ENCODE data around the gene SLC4A8. TPM values are rescaled to one million over a fixed set of nuclear protein-coding genes. Genes with fewer than 3 reads are reported as not detected.
A peak's percentile ranks its signal among the peaks of the same experiment; 100 is the strongest.

Gene SLC4A8
- total and polyA plus RNA-seq, 9 of the 15 experiments (the other 6 are each of a cell fraction or from before 2014, with no cell fraction given): 0.04 to 1.5 (median 0.12) TPM; not detected in 2

DNA sequence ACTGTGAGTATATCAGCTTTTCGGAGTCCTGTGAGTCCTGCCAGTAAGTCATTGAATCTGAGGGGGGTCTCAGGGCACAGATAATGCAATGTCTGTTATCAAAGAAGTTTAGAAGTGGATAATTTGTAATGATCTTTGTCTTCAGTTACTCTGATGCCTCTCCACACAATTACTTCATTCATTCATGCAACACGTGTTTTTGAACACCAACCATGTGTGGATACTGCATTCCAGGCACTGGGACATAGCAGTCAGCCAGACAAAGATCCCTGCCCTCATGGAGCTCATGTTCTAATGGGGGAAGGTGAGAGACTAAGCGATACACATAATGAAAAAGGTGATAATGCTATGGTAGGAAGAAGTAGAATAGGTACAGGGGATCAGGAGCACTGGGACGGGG, 105.6 kb downstream of the SLC4A8 start (continued):
- TF ChIP-seq, protein P1, sequence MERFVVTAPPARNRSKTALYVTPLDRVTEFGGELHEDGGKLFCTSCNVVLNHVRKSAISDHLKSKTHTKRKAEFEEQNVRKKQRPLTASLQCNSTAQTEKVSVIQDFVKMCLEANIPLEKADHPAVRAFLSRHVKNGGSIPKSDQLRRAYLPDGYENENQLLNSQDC (CRISPR knock-in tag; IDR thresholded peaks at IDR 0.05): no peak
- TF ChIP-seq SRSF3 (IDR thresholded peaks at IDR 0.05; ENCODE audit: insufficient read depth, low read length) (no peak), HMGN3 (IDR thresholded peaks at IDR 0.05; ENCODE audit: borderline replicate concordance, extremely low read depth, insufficient read length, low read depth, low read length) (no peak), ZNF778 (CRISPR knock-in tag; IDR thresholded peaks at IDR 0.05) (no peak), HSF4 (CRISPR knock-in tag; IDR thresholded peaks at IDR 0.05; ENCODE audit: borderline replicate concordance) (no peak), RCOR1 (IDR thresholded peaks at IDR 0.05; ENCODE audit: borderline replicate concordance in 1 of 2, low read depth in 2 of 2, low read length in 2 of 2) (no peak)

DNA sequence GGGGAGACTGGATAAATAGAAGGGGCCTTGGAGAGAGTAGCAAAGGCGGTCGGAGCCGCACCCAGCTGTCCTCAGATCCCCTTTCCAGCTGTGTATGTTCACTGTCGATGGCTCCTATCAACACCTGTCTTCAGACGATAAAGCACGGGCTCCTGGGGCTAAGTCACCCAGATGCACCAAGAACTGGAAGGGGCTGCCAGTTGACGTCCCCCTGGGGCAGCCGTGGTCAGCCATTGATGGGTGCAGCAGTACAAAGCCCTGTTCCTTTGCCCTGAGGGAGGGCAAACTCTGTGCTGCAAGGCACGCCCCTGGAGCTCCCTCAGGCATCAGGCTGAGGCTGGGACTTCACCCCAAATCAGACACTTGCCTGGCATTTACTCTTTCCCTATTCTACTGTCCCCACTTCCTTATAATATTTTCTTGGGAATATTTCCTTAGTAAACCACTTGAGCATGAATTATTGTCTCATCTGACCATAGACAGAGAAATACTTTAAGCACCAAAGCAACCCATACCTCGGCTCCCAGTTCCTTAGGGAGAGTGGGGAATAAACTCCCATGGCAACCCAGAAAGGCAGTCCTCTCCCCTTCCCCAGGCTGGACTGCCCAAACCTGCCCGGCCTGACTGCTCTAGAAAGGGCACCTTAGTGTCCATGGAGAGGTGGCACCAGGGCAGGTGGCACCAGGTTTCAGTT, 106.8 kb downstream of the SLC4A8 start:
- peak; percentile 37 for ATAC-seq
- H2AFZ ChIP-seq (ENCODE audit: low read depth, low read length): no peak overlapping the region
- WGBS (ENCODE audit: insufficient coverage, low coverage, missing lambda C conversion rate): 0% methylated on average over 7 of the region's 11 CpGs
- H3K4me3 ChIP-seq: no peak overlapping the region
- CTCF ChIA-PET (ENCODE audit: low intra/inter-chr PET ratio): interaction anchor here (1.7 to 1.9 kb wide), 2 partner anchors 107 to 110 kb away, joined by 5 to 19 read pairs; partner anchors contain the start of gene SLC4A8
- POLR2A ChIA-PET: interaction anchor here (0.7 to 1.1 kb wide), 5 partner anchors 9 to 1745 kb away, joined by 3 to 5 read pairs (median 3); no protein-coding TSS in a partner anchor
- no peak overlapping the region for H3K27ac ChIP-seq (ENCODE audit: extremely low read depth, low read depth, low read length)
- H3K27me3 ChIP-seq (ENCODE audit: control insufficient read depth in 2 of 2, insufficient read depth in 2 of 2, low read length in 2 of 2): peaks cover 5 to 33% of the 10 kb centered on the region in 2 experiments; a peak in 3 of 5 replicates
- no peak overlapping the region for H3K9ac ChIP-seq (ENCODE audit: insufficient read depth in 1 of 2, low read depth in 2 of 2, low read length in 2 of 2)
- FAIRE-seq: no peak
- H3K9me1 ChIP-seq (ENCODE audit: control insufficient read depth, insufficient read depth, low read length): no peaks in the 10 kb centered on the region
- no peaks in the 10 kb centered on the region for H3K9me3 ChIP-seq (replicated peaks; ENCODE audit: control insufficient read depth, insufficient read depth, low read depth, low read length)
- no peaks in the 10 kb centered on the region for H3K4me1 ChIP-seq (replicated peaks in 1 of 2; ENCODE audit: control insufficient read depth in 2 of 2, insufficient read depth in 2 of 2, low read length in 2 of 2)
- in situ Hi-C loops (cut with MboI) (no loop called here), intact Hi-C loops (cut with micrococcal nuclease) (loop anchor here (1.0 to 10.0 kb wide), 3 partner anchors 110 to 346 kb away; no protein-coding TSS in a partner anchor)
- H3K79me2 ChIP-seq (ENCODE audit: control insufficient read depth, insufficient read depth, low read length): no peaks in the 10 kb centered on the region
- no peak for DNase-seq (ENCODE audit: extremely low read depth in 1 of 4, low spot score in 3 of 4)
- BruUV-seq (replicated peaks): no TSS peak
- H3K4me2 ChIP-seq (ENCODE audit: insufficient read depth, low read length): no peak overlapping the region
- H4K20me1 ChIP-seq (replicated peaks; ENCODE audit: control insufficient read depth, insufficient read depth, low read length): peaks cover 5% of the 10 kb centered on the region; the same call in 1 of the 2 replicates
- no peaks in the 10 kb centered on the region for H3K36me3 ChIP-seq (ENCODE audit: control insufficient read depth, insufficient read depth, low read length)
- no peak for TF ChIP-seq CSDE1 (IDR thresholded peaks at IDR 0.05)
- TF ChIP-seq KLF16 (IDR thresholded peaks at IDR 0.05): no peak
- no peak for TF ChIP-seq ZKSCAN8 (CRISPR knock-in tag; IDR thresholded peaks at IDR 0.05)
- TF ChIP-seq CBFA2T3 (IDR thresholded peaks at IDR 0.05): peak; percentile 23
- TF ChIP-seq SMAD3 (CRISPR knock-in tag; conservative IDR thresholded peaks at IDR 0.05): no peak
- TF ChIP-seq NEUROD1 (IDR thresholded peaks at IDR 0.05; ENCODE audit: borderline replicate concordance, low read depth, low read length, partially characterized antibody): no peak
- TF ChIP-seq, protein P2, sequence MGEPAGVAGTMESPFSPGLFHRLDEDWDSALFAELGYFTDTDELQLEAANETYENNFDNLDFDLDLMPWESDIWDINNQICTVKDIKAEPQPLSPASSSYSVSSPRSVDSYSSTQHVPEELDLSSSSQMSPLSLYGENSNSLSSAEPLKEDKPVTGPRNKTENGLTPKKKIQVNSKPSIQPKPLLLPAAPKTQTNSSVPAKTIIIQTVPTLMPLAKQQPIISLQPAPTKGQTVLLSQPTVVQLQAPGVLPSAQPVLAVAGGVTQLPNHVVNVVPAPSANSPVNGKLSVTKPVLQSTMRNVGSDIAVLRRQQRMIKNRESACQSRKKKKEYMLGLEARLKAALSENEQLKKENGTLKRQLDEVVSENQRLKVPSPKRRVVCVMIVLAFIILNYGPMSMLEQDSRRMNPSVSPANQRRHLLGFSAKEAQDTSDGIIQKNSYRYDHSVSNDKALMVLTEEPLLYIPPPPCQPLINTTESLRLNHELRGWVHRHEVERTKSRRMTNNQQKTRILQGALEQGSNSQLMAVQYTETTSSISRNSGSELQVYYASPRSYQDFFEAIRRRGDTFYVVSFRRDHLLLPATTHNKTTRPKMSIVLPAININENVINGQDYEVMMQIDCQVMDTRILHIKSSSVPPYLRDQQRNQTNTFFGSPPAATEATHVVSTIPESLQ (CRISPR knock-in tag; IDR thresholded peaks at IDR 0.05): no peak
- peak; percentile 23 for TF ChIP-seq CBFA2T2 (conservative IDR thresholded peaks at IDR 0.05)
- peak; percentile 19 for TF ChIP-seq CCNT2 (IDR thresholded peaks at IDR 0.05; ENCODE audit: borderline replicate concordance, extremely low read depth, insufficient read length, low read depth, low read length)
- no peak for TF ChIP-seq SRSF3 (IDR thresholded peaks at IDR 0.05; ENCODE audit: insufficient read depth, low read length)
- TF ChIP-seq ZNF274 (IDR thresholded peaks at IDR 0.05; ENCODE audit: borderline replicate concordance, low read depth, low read length): no peak
- TF ChIP-seq MCM5 (IDR thresholded peaks at IDR 0.05; ENCODE audit: low read depth): no peak

All from K562 (cell line).